ENCODE results near the gene CELSR2.

CELSR2 gene

GRCh38 chr1:109252893-109253802 is 3.8 kb downstream of the CELSR2 start:
- DNase-seq, result no peak

DNA sequence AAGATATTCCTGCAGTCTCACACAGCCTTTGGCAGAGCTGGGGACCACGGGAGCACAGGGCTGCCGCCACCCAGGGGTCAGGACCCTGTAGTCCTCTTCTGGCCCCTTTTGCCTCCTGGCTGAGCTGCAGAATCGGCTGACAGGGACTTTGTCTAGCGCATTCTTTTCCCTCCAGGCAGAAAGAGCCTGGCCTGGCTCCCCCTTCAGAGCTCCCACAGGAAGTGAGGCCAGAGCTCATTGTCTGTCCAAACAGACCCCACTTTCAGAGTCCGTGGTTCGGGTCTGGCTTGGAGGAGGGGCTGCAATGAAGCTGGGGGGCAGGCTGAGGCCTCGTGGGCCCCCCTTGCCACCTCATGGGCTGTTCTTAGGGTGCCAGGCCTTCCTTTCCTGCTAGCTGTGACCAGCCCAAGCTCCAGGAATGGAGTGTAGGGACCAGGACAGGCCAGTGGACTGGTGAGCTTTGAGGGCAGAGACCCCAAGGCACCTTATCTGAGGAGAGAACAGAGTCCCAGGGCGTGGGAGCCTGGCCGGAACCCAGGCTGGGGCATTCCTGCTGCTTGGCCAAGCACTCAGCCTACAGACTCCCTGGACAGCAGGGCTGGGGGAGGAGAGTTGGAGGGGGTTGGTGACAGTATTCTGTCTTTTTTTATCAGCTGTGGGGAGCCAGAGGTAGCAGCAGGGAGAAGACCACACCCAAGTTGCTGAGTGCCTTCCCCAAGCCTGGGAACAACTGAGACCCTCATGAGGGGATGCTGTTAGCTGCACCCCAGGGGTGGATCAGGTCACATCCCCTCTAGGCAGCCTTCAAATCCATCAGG is 4.7 kb downstream of the CELSR2 start:
- DNase-seq, result no peak

DNA sequence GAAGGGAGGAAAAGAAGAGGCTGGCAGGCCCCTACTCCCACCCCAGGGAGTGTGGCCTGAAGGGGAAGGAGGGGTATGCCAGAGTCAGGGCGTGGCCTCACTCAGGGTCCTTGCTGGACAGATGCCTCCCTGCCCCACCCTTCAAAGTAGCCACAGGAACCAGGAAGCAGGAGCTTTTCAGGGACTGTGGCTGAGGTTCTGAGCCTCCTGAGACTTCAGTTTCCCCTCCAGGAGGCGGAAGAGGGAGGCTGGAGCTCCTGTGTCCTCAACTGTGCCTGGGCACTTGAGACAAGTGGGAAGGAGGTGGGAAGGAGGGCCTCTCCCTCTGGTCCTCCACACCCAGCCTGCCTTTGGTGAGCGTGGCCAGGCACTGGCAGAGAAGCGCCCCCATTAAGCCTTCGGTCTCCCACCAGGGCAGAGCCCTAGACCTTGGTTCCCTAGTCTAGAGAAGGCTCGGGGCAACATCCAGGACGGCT is 5.3 kb downstream of the CELSR2 start:
- DNase-seq, result no peak

DNA sequence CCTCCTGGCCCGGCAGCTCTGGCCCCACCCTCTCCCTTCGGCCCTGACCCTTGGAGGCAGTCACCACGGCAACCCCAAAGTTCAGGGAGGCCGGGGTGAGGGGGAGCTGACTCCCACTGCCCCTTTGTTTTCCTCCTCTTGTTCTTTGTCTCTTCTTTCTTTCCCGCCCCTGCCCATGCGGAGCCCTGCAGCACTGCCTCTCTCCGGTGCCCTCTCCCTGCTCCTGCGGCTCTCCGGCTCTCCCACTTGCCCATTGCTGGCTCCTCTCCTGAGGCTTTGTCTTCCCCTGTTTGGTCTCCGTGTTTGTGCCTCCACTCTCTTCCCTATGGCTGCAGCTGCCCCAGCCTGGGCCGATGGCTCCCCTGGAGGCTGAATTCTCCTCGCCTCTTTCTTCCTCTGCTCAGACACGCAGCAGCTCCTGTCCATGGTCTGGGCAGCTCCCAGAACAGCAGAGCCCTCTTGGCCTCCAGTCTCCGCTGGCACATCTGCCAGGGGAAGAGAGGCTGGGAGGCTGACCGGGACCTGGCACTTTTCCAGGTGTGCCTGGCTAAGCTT is 5.8 kb downstream of the CELSR2 start:
- no peak for DNase-seq

DNA sequence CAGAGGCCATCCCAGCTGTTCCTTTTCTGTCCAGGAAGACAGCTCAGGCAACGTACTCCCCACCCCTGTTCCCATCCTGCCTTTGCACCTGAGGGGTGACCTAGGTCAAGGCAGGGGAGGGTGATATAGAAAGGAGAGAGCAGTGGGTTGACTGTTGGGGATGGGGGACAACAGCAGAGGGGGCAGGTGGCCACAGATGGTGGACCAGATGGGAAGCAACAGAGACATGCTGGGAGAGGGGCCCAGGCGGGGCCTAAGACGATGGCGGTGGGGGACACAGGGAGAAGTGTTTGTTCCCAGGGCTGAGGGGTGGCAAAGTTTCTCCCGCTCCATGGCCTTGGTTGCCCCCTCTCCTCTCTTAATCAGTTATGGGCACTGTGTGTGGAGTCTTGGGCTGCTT is 6.3 kb downstream of the CELSR2 start:
- no peak for DNase-seq

DNA sequence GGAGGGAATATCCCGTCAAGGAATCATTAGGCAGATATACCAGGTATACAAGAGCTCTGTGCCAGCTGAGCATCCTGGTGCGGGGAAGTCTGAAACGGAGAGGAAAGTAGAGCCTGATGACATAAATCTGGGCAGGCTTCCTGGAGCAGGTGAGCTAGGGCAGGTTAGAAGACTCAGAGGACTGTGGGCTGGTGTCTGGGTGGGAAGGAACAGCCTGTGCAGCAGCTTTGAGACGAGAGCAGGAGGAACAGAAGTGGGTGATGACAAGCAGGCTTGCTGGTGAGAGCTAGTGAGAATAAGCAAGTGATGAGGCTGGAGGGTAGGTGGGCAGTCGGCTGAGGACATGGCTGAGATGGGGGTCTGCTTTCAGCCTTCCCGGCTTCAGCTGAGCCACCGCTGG is 6.7 kb downstream of the CELSR2 start:
- DNase-seq, result no peak

DNA sequence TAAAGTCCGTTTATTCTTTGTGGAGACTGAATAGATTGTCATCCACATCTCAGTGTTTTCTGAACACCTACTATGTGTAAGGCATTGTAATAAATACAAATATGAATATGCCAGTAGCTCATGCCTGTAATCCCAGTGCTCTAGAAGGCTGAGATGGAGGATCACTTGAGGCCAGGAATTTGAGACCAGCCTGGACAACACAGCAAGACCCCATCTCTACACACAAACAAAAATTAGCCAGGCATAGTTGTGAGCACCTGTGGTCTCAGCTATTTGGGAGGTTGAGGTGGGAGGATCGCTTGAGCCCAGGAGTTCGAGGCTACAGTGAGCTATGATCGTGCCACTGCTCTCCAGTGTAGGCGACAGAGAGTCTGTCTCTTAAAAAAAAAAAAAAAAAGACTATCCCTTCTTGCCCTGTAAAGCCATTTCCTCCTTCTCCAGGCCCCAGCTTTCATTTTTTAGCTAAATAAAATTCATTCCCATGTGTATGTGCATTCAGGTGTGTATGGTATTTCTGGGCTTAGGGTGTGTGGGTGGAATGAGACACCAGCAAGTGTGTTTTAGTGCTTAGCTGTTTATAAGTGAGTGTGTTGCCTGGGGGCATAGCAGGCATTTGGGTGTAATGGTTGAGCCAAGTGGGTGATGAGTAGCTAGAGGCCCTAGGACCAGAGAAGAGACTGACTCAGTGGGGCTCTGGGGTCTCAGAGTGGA is 7.8 kb downstream of the CELSR2 start:
- DNase-seq, result no peak

- no peak for DNase-seq
These were observed 8.5 kb downstream of the CELSR2 start for GRCh38 chr1:109257682-109258421.

DNA sequence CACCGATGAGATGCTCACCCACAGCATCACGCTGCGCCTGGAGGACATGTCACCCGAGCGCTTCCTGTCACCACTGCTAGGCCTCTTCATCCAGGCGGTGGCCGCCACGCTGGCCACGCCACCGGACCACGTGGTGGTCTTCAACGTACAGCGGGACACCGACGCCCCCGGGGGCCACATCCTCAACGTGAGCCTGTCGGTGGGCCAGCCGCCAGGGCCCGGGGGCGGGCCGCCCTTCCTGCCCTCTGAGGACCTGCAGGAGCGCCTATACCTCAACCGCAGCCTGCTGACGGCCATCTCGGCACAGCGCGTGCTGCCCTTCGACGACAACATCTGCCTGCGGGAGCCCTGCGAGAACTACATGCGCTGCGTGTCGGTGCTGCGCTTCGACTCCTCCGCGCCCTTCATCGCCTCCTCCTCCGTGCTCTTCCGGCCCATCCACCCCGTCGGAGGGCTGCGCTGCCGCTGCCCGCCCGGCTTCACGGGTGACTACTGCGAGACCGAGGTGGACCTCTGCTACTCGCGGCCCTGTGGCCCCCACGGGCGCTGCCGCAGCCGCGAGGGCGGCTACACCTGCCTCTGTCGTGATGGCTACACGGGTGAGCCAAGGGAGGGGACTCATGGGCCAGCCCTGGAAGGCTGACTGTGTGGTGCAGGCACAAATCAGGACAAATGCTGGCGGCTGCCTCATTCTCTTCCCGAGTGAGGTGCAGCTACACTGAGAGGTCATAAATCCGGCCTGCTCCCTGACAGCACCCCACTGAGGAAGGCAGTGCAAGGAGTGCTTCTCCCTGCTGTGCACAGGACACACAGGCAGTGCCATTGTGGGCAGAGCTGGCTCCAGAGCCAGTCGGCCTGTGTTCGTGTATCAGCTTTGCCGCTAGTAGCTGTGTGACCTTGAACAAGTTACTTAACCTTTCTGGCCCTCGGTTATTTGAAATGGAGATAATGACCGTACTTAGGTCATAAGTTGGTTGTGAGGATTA is 9.4 kb downstream of the CELSR2 start:
- DNase-seq, result no peak

DNA sequence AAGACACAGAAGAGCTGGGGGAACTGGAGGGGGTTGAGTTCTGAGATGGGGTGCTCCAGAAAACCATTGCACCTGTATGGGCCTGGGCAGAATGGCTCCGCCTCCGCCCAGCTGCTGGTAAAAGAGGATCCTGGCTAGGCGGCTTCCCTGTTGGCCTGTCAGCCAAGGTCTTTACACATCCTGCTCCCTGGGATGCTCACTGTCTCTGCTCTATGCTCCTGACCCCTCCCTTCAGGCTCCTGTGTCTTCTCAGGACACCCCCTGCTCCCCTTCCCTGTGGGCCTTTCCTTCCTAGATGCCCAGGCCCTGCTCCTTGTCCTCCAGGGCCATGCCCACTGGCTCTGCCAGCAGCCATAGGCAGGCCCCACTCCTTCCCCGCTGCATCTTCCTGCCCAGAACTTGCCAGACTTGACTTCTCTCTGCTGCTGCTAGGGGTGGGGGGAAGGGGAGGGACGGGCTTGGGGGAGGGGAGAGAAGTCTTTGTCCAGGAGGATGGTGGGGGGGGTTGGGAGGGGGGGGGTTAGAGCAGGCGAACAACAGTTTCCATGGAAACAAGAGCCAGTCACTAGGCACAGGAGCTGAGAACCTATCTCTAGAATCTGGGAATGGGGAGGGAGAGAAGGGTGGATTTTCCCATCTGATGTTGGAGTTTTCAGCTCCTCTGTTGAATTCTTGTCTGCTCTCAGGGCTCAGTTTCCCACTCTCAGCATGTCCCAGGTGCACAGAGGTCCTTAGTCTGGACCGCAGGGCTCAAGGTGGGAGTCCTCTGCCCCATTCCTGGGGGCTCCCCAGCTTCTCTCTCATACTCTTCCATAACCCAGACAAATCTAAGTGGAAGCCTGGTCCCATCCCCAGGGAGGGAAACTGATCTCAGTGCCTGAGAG is 10.6 kb downstream of the CELSR2 start:
- no peak for DNase-seq

- no peak for DNase-seq
These were observed 11.7 kb downstream of the CELSR2 start for GRCh38 chr1:109261006-109261405.

DNA sequence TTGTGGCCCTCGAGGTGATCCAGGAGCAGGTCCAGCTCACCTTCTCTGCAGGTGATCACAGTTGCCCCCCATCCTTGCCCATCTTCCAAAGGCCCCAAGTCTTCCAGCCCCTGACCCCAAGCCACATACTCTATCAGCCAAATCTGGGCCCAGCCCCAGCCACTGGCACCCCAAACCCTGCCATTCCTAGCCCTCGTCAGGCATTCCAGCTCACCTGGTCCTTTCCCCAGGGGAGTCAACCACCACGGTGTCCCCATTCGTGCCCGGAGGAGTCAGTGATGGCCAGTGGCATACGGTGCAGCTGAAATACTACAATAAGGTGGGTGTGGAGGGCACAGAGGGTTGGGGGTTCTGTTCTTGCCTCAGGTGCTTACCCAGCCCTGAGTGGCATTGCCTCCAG is 12.2 kb downstream of the CELSR2 start:
- DNase-seq, result no peak

DNA sequence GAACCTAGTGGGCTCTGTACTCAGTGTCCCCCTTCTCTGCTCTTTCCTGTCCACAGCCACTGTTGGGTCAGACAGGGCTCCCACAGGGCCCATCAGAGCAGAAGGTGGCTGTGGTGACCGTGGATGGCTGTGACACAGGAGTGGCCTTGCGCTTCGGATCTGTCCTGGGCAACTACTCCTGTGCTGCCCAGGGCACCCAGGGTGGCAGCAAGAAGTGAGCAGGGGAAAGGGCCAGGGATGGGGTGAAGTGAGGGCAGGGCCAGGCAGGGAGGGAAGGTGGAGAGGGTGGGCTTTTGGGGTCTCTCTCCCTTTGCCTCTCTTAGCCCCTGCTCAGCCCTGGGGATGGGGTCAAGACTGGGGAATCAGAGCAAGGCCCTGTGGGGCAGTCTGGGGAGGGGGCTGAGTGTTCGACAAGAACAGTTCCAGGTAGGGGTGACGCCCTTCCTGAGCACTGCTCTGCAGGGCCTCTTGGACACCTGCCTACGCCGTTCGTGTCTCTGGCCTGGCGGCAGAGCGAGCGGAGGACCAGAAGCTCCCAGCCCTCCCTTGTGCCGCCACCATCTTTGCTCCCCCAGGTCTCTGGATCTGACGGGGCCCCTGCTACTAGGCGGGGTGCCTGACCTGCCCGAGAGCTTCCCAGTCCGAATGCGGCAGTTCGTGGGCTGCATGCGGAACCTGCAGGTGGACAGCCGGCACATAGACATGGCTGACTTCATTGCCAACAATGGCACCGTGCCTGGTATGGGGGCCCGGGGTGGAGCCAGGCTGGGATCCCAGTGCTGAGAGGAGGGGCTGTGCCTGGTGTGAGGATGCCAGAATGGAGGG is 13.1 kb downstream of the CELSR2 start:
- DNase-seq, result no peak

GRCh38 chr1:109263234-109263596 is 13.9 kb downstream of the CELSR2 start:
- DNase-seq, result no peak

DNA sequence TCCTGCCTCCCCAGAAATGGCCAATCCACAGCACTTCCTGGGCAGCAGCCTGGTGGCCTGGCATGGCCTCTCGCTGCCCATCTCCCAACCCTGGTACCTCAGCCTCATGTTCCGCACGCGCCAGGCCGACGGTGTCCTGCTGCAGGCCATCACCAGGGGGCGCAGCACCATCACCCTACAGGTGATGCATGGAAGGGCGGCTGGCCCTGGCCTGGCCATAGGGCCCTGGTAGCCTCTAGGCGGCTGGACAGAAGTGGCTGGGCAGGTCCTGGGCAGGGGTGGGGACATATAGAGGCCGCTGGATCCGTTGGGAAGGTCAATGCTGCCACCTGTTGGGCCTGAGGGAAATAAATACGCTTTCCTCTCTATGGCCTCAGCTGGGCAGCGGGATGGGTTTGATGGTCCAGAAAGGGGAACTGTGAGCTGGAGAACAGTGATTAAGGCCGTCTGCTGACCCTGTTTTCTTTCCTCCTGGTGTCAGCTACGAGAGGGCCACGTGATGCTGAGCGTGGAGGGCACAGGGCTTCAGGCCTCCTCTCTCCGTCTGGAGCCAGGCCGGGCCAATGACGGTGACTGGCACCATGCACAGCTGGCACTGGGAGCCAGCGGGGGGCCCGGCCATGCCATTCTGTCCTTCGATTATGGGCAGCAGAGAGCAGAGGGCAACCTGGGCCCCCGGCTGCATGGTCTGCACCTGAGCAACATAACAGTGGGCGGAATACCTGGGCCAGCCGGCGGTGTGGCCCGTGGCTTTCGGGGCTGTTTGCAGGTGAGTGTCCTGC is 14.4 kb downstream of the CELSR2 start:
- peak; percentile 78 for DNase-seq

- no peak for DNase-seq
These were observed 15.0 kb downstream of the CELSR2 start for GRCh38 chr1:109264379-109264755.

DNA sequence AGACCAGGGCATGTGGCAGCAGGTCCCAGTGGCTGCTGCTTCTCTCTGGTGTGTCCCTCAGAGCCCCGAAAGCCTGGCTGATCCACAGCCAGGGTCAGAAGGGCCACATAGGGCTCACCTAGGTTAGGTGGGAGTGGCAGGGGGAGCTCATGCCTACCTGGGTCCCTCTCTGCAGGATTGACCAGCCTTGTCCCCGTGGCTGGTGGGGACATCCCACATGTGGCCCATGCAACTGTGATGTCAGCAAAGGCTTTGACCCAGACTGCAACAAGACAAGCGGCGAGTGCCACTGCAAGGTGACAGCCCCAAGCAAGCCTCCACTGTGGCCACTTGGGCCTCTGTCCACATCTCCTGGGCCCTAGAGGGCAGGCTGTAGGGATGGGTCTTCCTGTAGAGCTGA is 15.7 kb downstream of the CELSR2 start:
- no peak for DNase-seq

GRCh38 chr1:109265741-109266330 is 16.5 kb downstream of the CELSR2 start:
- DNase-seq, result no peak

Data from activated T-cell treated with anti-CD3 and anti-CD28 coated beads, Interleukin-2, amount 50 U/mL, for 1 hour (primary cell).